H1 (cell line): ENCODE results near the gene FBXO2. TPM values are rescaled to one million over a fixed set of nuclear protein-coding genes. Genes with fewer than 3 reads are reported as not detected.

Experiments
- CTCF ChIA-PET: fragments of 300-600 bp; sonication (Branson Sonifier 250); formaldehyde crosslinking; loops from one replicate; lab custom pipeline; 2021; ENCODE audit not compliant: partially characterized antibody; lab: Charles Lee
- POLR2A ChIA-PET: fragments of 300-600 bp; sonication (Branson Sonifier 250); formaldehyde crosslinking; loops from one replicate; lab custom pipeline; 2021; ENCODE audit warnings: inconsistent platforms; ENCODE audit not compliant: partially characterized antibody; lab: Charles Lee
- DNase-seq, 2 experiments: peaks; one replicate each; pipeline versions ENCODE4 v3.0.0 to v3.0.0-alpha.2; 2010 to 2022; ENCODE audit warnings: low spot score in 2 of 2, low read depth in 1 of 2, mixed read lengths in 1 of 2
- FAIRE-seq: peaks from 2 replicates; lab custom pipeline; 2011; peaks lifted over from hg19 to GRCh38; lab: Jason Lieb, UNC
- H2AFZ ChIP-seq: 2 replicates; pipeline ENCODE4 v1.8.1; 2012; ENCODE audit warnings: low read length, inconsistent platforms
- H2AK5ac ChIP-seq: 2 replicates; pipeline ENCODE4 v1.6.1; 2013; ENCODE audit warnings: low read depth, low read length
- H2BK120ac ChIP-seq: replicated peaks from 2 replicates; pipeline ENCODE3; 2013; ENCODE audit warnings: low read depth, low read length, inconsistent platforms
- H2BK12ac ChIP-seq: 2 replicates; pipeline ENCODE4 v1.6.1; 2013; ENCODE audit warnings: low read depth, low read length
- H2BK15ac ChIP-seq: 2 replicates; pipeline ENCODE4 v1.6.1; 2013; ENCODE audit warnings: low read length
- H2BK20ac ChIP-seq: 2 replicates; pipeline ENCODE4 v1.6.1; 2013; ENCODE audit warnings: low read length
- H2BK5ac ChIP-seq: 2 replicates; pipeline ENCODE4 v1.6.1; 2013; ENCODE audit warnings: low read depth, low read length
- H3K14ac ChIP-seq: 2 replicates; pipeline ENCODE4 v1.6.1; 2013; ENCODE audit warnings: inconsistent platforms; ENCODE audit not compliant: insufficient read length
- H3K18ac ChIP-seq: 2 replicates; pipeline ENCODE4 v1.6.1; 2013; ENCODE audit warnings: low read length; ENCODE audit errors: extremely low read depth
- H3K23ac ChIP-seq: 2 replicates; pipeline ENCODE4 v1.6.1; 2013; ENCODE audit warnings: inconsistent platforms; ENCODE audit not compliant: insufficient read length
- H3K23me2 ChIP-seq: 2 replicates; pipeline ENCODE4 v1.6.1; 2013; ENCODE audit warnings: low read depth, low read length
- H3K27ac ChIP-seq: 2 replicates; pipeline ENCODE4 v1.6.1; 2011; ENCODE audit warnings: low read depth, low read length, inconsistent platforms
- H3K27me3 ChIP-seq, 4 experiments: replicated peaks in 1 of 4; 1 replicate in 1 of 4; 2 replicates in 3 of 4; pipeline versions ENCODE4 v1.6.1 to v1.8.1; 2011 to 2013; ENCODE audit warnings: low read length in 3 of 4, mild to moderate bottlenecking in 3 of 4, inconsistent platforms in 2 of 4, mixed read lengths in 2 of 4, moderate library complexity in 1 of 4; ENCODE audit not compliant: control insufficient read depth in 3 of 4, insufficient read depth in 3 of 4; ENCODE audit errors: extremely low read depth in 1 of 4
- H3K36me3 ChIP-seq, 4 experiments: 2 replicates each; pipeline versions ENCODE4 v1.6.1 to v1.8.1; 2011 to 2013; ENCODE audit warnings: mild to moderate bottlenecking in 4 of 4, low read length in 3 of 4, moderate library complexity in 2 of 4, control low read depth in 1 of 4, inconsistent platforms in 1 of 4; ENCODE audit not compliant: insufficient read depth in 4 of 4, control insufficient read depth in 2 of 4
- H3K4ac ChIP-seq: replicated peaks from 2 replicates; pipeline ENCODE3; 2013; ENCODE audit warnings: low read length, low read depth, mixed read lengths, inconsistent platforms; ENCODE audit not compliant: insufficient read length
- H3K4me1 ChIP-seq, 4 experiments: replicated peaks in 1 of 4; 1 replicate in 1 of 4; 2 replicates in 3 of 4; pipeline versions ENCODE4 v1.6.1 to v1.8.1; 2011 to 2013; ENCODE audit warnings: low read length in 3 of 4, inconsistent platforms in 2 of 4, mixed read lengths in 1 of 4; ENCODE audit not compliant: insufficient read depth in 4 of 4, control insufficient read depth in 3 of 4
- H3K4me2 ChIP-seq, 2 experiments: 2 replicates each; pipeline versions ENCODE4 v1.6.1 to v1.8.1; 2011 to 2013; ENCODE audit warnings: low read depth in 2 of 2, low read length in 2 of 2, control low read depth in 1 of 2, inconsistent platforms in 1 of 2, mild to moderate bottlenecking in 1 of 2; ENCODE audit not compliant: insufficient read depth in 1 of 2
- H3K4me3 ChIP-seq, 4 experiments: fragments of 200-600, 300-600 bp in 1 of 4; sonication (generic), shearing (Covaris generic), sonication (Bioruptor Twin) in 1 of 4; 2 replicates each; pipeline versions ENCODE4 v1.5.1 to v1.8.1; 2011 to 2016; ENCODE audit warnings: low read length in 4 of 4, low read depth in 3 of 4, control low read depth in 2 of 4, inconsistent platforms in 2 of 4, mild to moderate bottlenecking in 2 of 4, mixed read lengths in 1 of 4, moderate library complexity in 1 of 4; ENCODE audit not compliant: insufficient read depth in 2 of 4; ENCODE audit errors: extremely low read depth in 1 of 4
- H3K56ac ChIP-seq: replicated peaks from 2 replicates; pipeline ENCODE3; 2013; ENCODE audit warnings: low read depth, mild to moderate bottlenecking, mixed read lengths, low read length, inconsistent platforms; ENCODE audit not compliant: insufficient read length
- H3K79me1 ChIP-seq: 2 replicates; pipeline ENCODE4 v1.6.1; 2013; ENCODE audit warnings: low read depth, low read length, control low read depth
- H3K79me2 ChIP-seq, 2 experiments: 2 replicates each; pipeline versions ENCODE4 v1.6.1 to v1.8.1; 2012 to 2013; ENCODE audit warnings: low read length in 2 of 2, mild to moderate bottlenecking in 2 of 2, inconsistent platforms in 1 of 2; ENCODE audit not compliant: insufficient read depth in 2 of 2, control insufficient read depth in 1 of 2
- H3K9ac ChIP-seq, 4 experiments: replicated peaks in 1 of 4; 1 replicate in 1 of 4; 2 replicates in 3 of 4; pipeline versions ENCODE4 v1.6.1 to v1.8.1; 2011 to 2013; ENCODE audit warnings: low read depth in 3 of 4, low read length in 3 of 4, control low read depth in 2 of 4, mild to moderate bottlenecking in 2 of 4, moderate library complexity in 2 of 4, inconsistent platforms in 1 of 4; ENCODE audit errors: extremely low read depth in 1 of 4
- H3K9me3 ChIP-seq, 2 experiments: 2 replicates each; pipeline versions ENCODE4 v1.6.1 to v1.8.1; 2012 to 2013; ENCODE audit warnings: mild to moderate bottlenecking in 2 of 2, moderate library complexity in 2 of 2, control low read depth in 1 of 2, inconsistent platforms in 1 of 2, low read depth in 1 of 2, low read length in 1 of 2, mixed read lengths in 1 of 2; ENCODE audit not compliant: insufficient read depth in 2 of 2
- H4K20me1 ChIP-seq, 2 experiments: replicated peaks in 1 of 2; 2 replicates each; pipeline versions ENCODE3 to v1.8.1; 2011 to 2013; ENCODE audit warnings: inconsistent platforms in 2 of 2, low read length in 2 of 2, mild to moderate bottlenecking in 1 of 2; ENCODE audit not compliant: insufficient read depth in 2 of 2, control insufficient read depth in 1 of 2
- H4K5ac ChIP-seq: 2 replicates; pipeline ENCODE4 v1.6.1; 2013; ENCODE audit warnings: low read length, low read depth, mixed read lengths, inconsistent platforms; ENCODE audit not compliant: insufficient read length
- H4K8ac ChIP-seq: 2 replicates; pipeline ENCODE4 v1.8.0; 2013; ENCODE audit warnings: mild to moderate bottlenecking, moderate library complexity, low read length, inconsistent platforms; ENCODE audit not compliant: insufficient read depth; ENCODE audit errors: extremely low read depth
- H4K91ac ChIP-seq: replicated peaks from 2 replicates; pipeline ENCODE3; 2013; ENCODE audit warnings: low read length, mixed read lengths, inconsistent platforms; ENCODE audit not compliant: insufficient read length
- BCL11A ChIP-seq, 2 experiments: IDR thresholded peaks; one replicate each; pipeline ENCODE4 v1.6.1; 2011; ENCODE audit warnings: low read depth in 2 of 2, low read length in 2 of 2, mild to moderate bottlenecking in 2 of 2
- BRCA1 ChIP-seq: IDR thresholded peaks from 2 replicates; pipeline ENCODE4 v1.6.1; 2012; ENCODE audit warnings: low read depth, low read length, improper control_type of control experiment
- CEBPB ChIP-seq: IDR thresholded peaks from 2 replicates; pipeline ENCODE4 v1.6.1; 2012; ENCODE audit warnings: low read depth, low read length
- CTCF ChIP-seq, 3 experiments: IDR thresholded peaks; 1 replicate in 2 of 3; 2 replicates in 1 of 3; pipeline versions ENCODE4 v1.5.1 to v1.6.1; 2011; ENCODE audit warnings: low read length in 3 of 3, mild to moderate bottlenecking in 3 of 3, inconsistent platforms in 2 of 3, low read depth in 1 of 3, moderate library complexity in 1 of 3; ENCODE audit not compliant: insufficient read depth in 1 of 3; ENCODE audit errors: control extremely low read depth in 1 of 3
- KDM4A ChIP-seq: IDR thresholded peaks from one replicate; pipeline ENCODE4 v1.7.1; 2012; ENCODE audit warnings: low read depth, mild to moderate bottlenecking, moderate library complexity, low read length, inconsistent platforms; ENCODE audit not compliant: severe bottlenecking
- MAFK ChIP-seq: IDR thresholded peaks from 2 replicates; pipeline ENCODE4 v1.6.1; 2012; ENCODE audit warnings: low read depth, mild to moderate bottlenecking, improper control_type of control experiment, low read length
- POLR2AphosphoS5 ChIP-seq: IDR thresholded peaks from 2 replicates; pipeline ENCODE4 v1.6.1; 2011; ENCODE audit warnings: low read depth, low read length
- POU5F1 ChIP-seq: IDR thresholded peaks from 2 replicates; pipeline ENCODE4 v1.6.1; 2011; ENCODE audit warnings: low read depth, mild to moderate bottlenecking, low read length, moderate library complexity
- RXRA ChIP-seq: IDR thresholded peaks from 2 replicates; pipeline ENCODE4 v1.6.1; 2011; ENCODE audit warnings: low read depth, mild to moderate bottlenecking, low read length, moderate library complexity; ENCODE audit not compliant: insufficient read depth
- SIRT6 ChIP-seq: IDR thresholded peaks from one replicate; pipeline ENCODE4 v1.7.1; 2012; ENCODE audit warnings: low read length, inconsistent platforms
- SP4 ChIP-seq: IDR thresholded peaks from 2 replicates; pipeline ENCODE4 v1.6.1; 2012; ENCODE audit warnings: low read length, inconsistent platforms
- SUZ12 ChIP-seq: fragments of 200-600 bp; sonication (generic); IDR thresholded peaks from 2 replicates; pipeline ENCODE4 v1.6.1; 2012; ENCODE audit warnings: mild to moderate bottlenecking, inconsistent platforms, low read length, moderate library complexity, mixed read lengths
- WGBS, 2 experiments: shearing (Covaris generic) in 1 of 2; methylation state at CpG; one replicate each; pipeline versions ENCODE4 v1.1.6 to v1.1.7; 2013 to 2015; ENCODE audit warnings: low lambda C conversion rate in 2 of 2, mixed read lengths in 2 of 2, inconsistent platforms in 1 of 2, low coverage in 1 of 2, missing lambda C conversion rate in 1 of 2; ENCODE audit not compliant: insufficient replicate concordance in 2 of 2, insufficient coverage in 1 of 2, insufficient read length in 1 of 2; ENCODE audit errors: extremely low coverage in 1 of 2, missing lambda C conversion rate in 1 of 2; 5-methylcytosine and 5-hydroxymethylcytosine counted together
- polyA plus RNA-seq, 7 experiments: library from polyadenylated mRNA; depleted of rRNA in 3 of 7; stranded (reverse) in 5 of 7; unstranded in 2 of 7; fragments of >200 nt in 5 of 7; fragments of 200-250 nt in 2 of 7; gene quantifications; 1 replicate in 5 of 7; 2 replicates in 1 of 7; 4 replicates in 1 of 7; pipeline versions ENCODE4 v1.2.1 to v1.2.3, GENCODE V29; 2011 to 2013; ENCODE audit warnings: missing spikeins in 2 of 7, mixed read lengths in 2 of 7
- total RNA-seq: library from RNA; stranded (reverse); fragmentation: NEBNext Ultra II Directional; extraction: Animal tissue kit (Norgen Biotek cat#: 25700); gene quantifications from 2 replicates; pipeline ENCODE4 v1.2.1, GENCODE V29; 2021

The FBXO2 gene
- total and polyA plus RNA-seq, 2 of the 8 experiments (the other 6 are each of a cell fraction or from before 2014, with no cell fraction given) = 51.3 to 57.9 TPM

- DNase-seq (no peak), FAIRE-seq (no peak)
- Histone ChIP-seq H3K79me2 (peaks cover 0 to 21% of the 10 kb centered on the region in 2 experiments; a peak in 2 of 4 replicates), H3K9me3 (no peaks in the 10 kb centered on the region), H3K79me1 (peaks cover 12% of the 10 kb centered on the region; the same call in 1 of the 2 replicates), H2BK20ac (no peak overlapping the region), H2AK5ac (no peak overlapping the region), H4K91ac (no peak overlapping the region), H3K36me3 (peaks cover 43 to 88% (median 60%) of the 10 kb centered on the region in 4 experiments), H3K27me3 (no peaks in the 10 kb centered on the region), H2BK15ac (no peak overlapping the region), H3K4me1 (no peaks in the 10 kb centered on the region; a peak in 2 of 7 replicates), H4K20me1 (peaks cover 23 to 43% of the 10 kb centered on the region in 2 experiments), H3K27ac (no peak overlapping the region), H3K23ac (no peak overlapping the region), H3K4me2 (no peak overlapping the region), H3K4me3 (no peak overlapping the region), H2BK120ac (no peak overlapping the region), H4K8ac (no peak overlapping the region), H2AFZ (no peak overlapping the region), H3K18ac (no peak overlapping the region), H3K14ac (no peak overlapping the region), H3K9ac (no peak overlapping the region), H3K23me2 (peaks cover 2% of the 10 kb centered on the region; the same call in 1 of the 2 replicates), H3K4ac (no peak overlapping the region), H3K56ac (no peak overlapping the region), H2BK5ac (no peak overlapping the region), H4K5ac (no peak overlapping the region), H2BK12ac (no peak overlapping the region)
- ChIA-PET CTCF (interaction anchor here (0.9 to 21.6 kb wide), 12 partner anchors 11 to 109 kb away, joined by 3 to 266 read pairs (median 6); partner anchors contain the start of genes DRAXIN and FBXO6), POLR2A (interaction anchor here (1.2 to 32.0 kb wide), 8 partner anchors 2 to 77 kb away, joined by 3 to 1025 read pairs (median 6); partner anchors contain the start of genes DRAXIN, FBXO6 and MAD2L2)
- WGBS, 2 experiments = 96% methylated on average over 10 of the region's 10 CpGs; no CpG with 5 or more reads in 1 of the 2 experiments
- no peak for TF ChIP-seq POLR2AphosphoS5
- no peak for TF ChIP-seq MAFK
- TF ChIP-seq BCL11A (IDR thresholded peaks at IDR 0.05; ENCODE audit: low read depth in 2 of 2, low read length in 2 of 2) = no peak
- TF ChIP-seq CTCF (IDR thresholded peaks at IDR 0.05; ENCODE audit: control extremely low read depth in 1 of 3, insufficient read depth in 1 of 3, low read depth in 1 of 3, low read length in 3 of 3) = no peak
- no peak for TF ChIP-seq CEBPB
- no peak for TF ChIP-seq KDM4A
- TF ChIP-seq SIRT6 = no peak
- TF ChIP-seq POU5F1 = no peak
- TF ChIP-seq BRCA1 = no peak
- TF ChIP-seq RXRA = no peak
- TF ChIP-seq SUZ12 = no peak
- TF ChIP-seq SP4 = no peak
These were observed 21.1 kb upstream of the FBXO2 start for GRCh38 chr1:11675325-11675724.
